ENCODE measurements around the gene SNORC. TPM values are rescaled to one million over a fixed set of nuclear protein-coding genes. Genes with fewer than 3 reads are reported as not detected.
A peak's percentile ranks its signal among the peaks of the same experiment; 100 is the strongest.

The SNORC gene
- total and polyA plus RNA-seq, 2 of the 13 experiments (the other 11 are each of a cell fraction or from before 2014, with no cell fraction given), result 59.1 to 86.1 TPM

DNA sequence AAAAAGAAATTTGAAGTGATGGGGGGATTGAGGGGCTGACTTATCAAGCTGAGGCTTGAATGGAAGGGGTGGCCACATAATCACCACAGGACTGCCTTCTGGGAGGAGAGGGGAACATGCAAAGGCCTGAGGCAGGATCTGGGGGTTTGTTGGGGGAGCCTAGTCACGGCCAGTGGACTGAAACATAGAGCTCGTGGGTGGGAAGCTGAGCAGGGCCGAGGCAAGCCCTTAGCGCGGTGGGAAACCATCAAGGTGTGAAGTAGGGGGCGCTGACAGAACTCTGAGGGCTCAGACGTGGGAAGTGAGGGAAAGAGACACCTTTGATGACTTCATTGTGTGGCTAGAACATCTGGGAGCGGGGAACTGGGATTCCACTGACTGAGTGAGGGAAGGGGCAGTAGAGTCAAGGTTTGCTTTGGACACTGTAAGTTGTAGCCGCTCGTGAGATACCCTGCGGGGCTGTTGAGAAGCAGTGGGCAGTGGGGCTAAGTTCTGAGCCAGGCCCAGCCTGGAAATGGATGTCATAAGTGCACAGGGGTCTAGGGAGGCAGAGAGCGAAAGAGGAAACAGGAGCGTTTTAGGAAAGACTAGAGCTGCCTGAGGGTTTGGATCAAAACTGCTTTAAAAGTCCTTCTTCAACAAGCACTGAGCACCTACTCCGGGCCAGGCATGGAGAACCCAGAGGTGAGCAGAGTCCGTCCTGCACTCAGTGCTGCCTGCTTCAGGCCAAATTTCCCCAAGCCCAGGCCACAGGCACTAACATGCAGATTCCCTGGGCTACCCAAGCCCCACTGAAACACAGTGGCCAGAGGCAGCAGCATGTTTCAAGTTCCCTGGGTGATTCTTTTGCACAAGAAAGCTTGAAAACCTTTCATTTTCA, 686 bp upstream of the SNORC start (continued):
- no peak for TF ChIP-seq MEIS2 (CRISPR knock-in tag; IDR thresholded peaks at IDR 0.05)
- TF ChIP-seq U2AF1 (optimal IDR thresholded peaks at IDR 0.05; ENCODE audit: low read depth, low read length), result peak; percentile 40
- TF ChIP-seq, protein P1, sequence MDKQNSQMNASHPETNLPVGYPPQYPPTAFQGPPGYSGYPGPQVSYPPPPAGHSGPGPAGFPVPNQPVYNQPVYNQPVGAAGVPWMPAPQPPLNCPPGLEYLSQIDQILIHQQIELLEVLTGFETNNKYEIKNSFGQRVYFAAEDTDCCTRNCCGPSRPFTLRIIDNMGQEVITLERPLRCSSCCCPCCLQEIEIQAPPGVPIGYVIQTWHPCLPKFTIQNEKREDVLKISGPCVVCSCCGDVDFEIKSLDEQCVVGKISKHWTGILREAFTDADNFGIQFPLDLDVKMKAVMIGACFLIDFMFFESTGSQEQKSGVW (CRISPR knock-in tag; IDR thresholded peaks at IDR 0.05; ENCODE audit: borderline replicate concordance), result no peak
- TF ChIP-seq, protein P2, sequence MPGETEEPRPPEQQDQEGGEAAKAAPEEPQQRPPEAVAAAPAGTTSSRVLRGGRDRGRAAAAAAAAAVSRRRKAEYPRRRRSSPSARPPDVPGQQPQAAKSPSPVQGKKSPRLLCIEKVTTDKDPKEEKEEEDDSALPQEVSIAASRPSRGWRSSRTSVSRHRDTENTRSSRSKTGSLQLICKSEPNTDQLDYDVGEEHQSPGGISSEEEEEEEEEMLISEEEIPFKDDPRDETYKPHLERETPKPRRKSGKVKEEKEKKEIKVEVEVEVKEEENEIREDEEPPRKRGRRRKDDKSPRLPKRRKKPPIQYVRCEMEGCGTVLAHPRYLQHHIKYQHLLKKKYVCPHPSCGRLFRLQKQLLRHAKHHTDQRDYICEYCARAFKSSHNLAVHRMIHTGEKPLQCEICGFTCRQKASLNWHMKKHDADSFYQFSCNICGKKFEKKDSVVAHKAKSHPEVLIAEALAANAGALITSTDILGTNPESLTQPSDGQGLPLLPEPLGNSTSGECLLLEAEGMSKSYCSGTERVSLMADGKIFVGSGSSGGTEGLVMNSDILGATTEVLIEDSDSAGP (CRISPR knock-in tag; IDR thresholded peaks at IDR 0.05; ENCODE audit: borderline replicate concordance), result peak; percentile 52; the same call in 1 of the 2 replicates
- TF ChIP-seq ZNF124 (CRISPR knock-in tag; IDR thresholded peaks at IDR 0.05), result 0 out of 2 replicates have a peak, but pooled peaks have one; percentile 28
- TF ChIP-seq, protein P3, sequence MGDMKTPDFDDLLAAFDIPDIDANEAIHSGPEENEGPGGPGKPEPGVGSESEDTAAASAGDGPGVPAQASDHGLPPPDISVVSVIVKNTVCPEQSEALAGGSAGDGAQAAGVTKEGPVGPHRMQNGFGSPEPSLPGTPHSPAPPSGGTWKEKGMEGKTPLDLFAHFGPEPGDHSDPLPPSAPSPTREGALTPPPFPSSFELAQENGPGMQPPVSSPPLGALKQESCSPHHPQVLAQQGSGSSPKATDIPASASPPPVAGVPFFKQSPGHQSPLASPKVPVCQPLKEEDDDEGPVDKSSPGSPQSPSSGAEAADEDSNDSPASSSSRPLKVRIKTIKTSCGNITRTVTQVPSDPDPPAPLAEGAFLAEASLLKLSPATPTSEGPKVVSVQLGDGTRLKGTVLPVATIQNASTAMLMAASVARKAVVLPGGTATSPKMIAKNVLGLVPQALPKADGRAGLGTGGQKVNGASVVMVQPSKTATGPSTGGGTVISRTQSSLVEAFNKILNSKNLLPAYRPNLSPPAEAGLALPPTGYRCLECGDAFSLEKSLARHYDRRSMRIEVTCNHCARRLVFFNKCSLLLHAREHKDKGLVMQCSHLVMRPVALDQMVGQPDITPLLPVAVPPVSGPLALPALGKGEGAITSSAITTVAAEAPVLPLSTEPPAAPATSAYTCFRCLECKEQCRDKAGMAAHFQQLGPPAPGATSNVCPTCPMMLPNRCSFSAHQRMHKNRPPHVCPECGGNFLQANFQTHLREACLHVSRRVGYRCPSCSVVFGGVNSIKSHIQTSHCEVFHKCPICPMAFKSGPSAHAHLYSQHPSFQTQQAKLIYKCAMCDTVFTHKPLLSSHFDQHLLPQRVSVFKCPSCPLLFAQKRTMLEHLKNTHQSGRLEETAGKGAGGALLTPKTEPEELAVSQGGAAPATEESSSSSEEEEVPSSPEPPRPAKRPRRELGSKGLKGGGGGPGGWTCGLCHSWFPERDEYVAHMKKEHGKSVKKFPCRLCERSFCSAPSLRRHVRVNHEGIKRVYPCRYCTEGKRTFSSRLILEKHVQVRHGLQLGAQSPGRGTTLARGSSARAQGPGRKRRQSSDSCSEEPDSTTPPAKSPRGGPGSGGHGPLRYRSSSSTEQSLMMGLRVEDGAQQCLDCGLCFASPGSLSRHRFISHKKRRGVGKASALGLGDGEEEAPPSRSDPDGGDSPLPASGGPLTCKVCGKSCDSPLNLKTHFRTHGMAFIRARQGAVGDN (CRISPR knock-in tag; IDR thresholded peaks at IDR 0.05), result peak; percentile 68
- TF ChIP-seq ZNF790 (CRISPR knock-in tag; IDR thresholded peaks at IDR 0.05; ENCODE audit: borderline replicate concordance), result no peak
- TF ChIP-seq, protein P4, sequence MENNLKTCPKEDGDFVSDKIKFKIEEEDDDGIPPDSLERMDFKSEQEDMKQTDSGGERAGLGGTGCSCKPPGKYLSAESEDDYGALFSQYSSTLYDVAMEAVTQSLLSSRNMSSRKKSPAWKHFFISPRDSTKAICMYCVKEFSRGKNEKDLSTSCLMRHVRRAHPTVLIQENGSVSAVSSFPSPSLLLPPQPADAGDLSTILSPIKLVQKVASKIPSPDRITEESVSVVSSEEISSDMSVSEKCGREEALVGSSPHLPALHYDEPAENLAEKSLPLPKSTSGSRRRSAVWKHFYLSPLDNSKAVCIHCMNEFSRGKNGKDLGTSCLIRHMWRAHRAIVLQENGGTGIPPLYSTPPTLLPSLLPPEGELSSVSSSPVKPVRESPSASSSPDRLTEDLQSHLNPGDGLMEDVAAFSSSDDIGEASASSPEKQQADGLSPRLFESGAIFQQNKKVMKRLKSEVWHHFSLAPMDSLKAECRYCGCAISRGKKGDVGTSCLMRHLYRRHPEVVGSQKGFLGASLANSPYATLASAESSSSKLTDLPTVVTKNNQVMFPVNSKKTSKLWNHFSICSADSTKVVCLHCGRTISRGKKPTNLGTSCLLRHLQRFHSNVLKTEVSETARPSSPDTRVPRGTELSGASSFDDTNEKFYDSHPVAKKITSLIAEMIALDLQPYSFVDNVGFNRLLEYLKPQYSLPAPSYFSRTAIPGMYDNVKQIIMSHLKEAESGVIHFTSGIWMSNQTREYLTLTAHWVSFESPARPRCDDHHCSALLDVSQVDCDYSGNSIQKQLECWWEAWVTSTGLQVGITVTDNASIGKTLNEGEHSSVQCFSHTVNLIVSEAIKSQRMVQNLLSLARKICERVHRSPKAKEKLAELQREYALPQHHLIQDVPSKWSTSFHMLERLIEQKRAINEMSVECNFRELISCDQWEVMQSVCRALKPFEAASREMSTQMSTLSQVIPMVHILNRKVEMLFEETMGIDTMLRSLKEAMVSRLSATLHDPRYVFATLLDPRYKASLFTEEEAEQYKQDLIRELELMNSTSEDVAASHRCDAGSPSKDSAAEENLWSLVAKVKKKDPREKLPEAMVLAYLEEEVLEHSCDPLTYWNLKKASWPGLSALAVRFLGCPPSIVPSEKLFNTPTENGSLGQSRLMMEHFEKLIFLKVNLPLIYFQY (CRISPR knock-in tag; IDR thresholded peaks at IDR 0.05; ENCODE audit: borderline replicate concordance), result no peak
- no peak for TF ChIP-seq ZNF850 (CRISPR knock-in tag; conservative IDR thresholded peaks at IDR 0.05)
- TF ChIP-seq HNF4G (IDR thresholded peaks at IDR 0.05; ENCODE audit: borderline replicate concordance, low read depth, low read length), result peak; percentile 26; the same call in 1 of the 2 replicates
- no peak for TF ChIP-seq HNF4G (CRISPR knock-in tag; IDR thresholded peaks at IDR 0.05; ENCODE audit: borderline replicate concordance, low read depth)
- TF ChIP-seq TRIM24 (CRISPR knock-in tag; IDR thresholded peaks at IDR 0.05), result no peak
- TF ChIP-seq MIER2 (CRISPR knock-in tag; IDR thresholded peaks at IDR 0.05), result no peak
- peak; percentile 5; the same call in 1 of the 2 replicates for TF ChIP-seq SPEN (CRISPR knock-in tag; IDR thresholded peaks at IDR 0.05; ENCODE audit: low read depth)
- no peak for TF ChIP-seq ZNF607 (CRISPR knock-in tag; IDR thresholded peaks at IDR 0.05; ENCODE audit: borderline replicate concordance)
- 0 out of 2 replicates have a peak, but pooled peaks have one; percentile 24 for TF ChIP-seq MTA1 (CRISPR knock-in tag; IDR thresholded peaks at IDR 0.05; ENCODE audit: borderline replicate concordance)
- TF ChIP-seq ZNF619 (CRISPR knock-in tag; IDR thresholded peaks at IDR 0.05), result no peak
